Astrocyte (in vitro differentiated cells and primary cell): ENCODE results near the gene KLC3. TPM values are rescaled to one million over a fixed set of nuclear protein-coding genes. Genes with fewer than 3 reads are reported as not detected.

ENCODE experiments used
- DNase-seq: peaks from one replicate; pipeline ENCODE4 v3.0.0-alpha.2; 2010; ENCODE audit warnings: low read depth
- FAIRE-seq: peaks from 2 replicates; lab custom pipeline; 2011; peaks lifted over from hg19 to GRCh38; lab: Jason Lieb, UNC
- H2AFZ ChIP-seq: 2 replicates; pipeline ENCODE4 v1.6.0; 2012; ENCODE audit warnings: low read depth, low read length, inconsistent platforms
- H3K27ac ChIP-seq: 2 replicates; pipeline ENCODE4 v1.5.1; 2011; ENCODE audit warnings: low read depth, low read length, inconsistent platforms
- H3K27me3 ChIP-seq: 2 replicates; pipeline ENCODE4 v1.6.0; 2011; ENCODE audit warnings: low read length, inconsistent platforms; ENCODE audit not compliant: insufficient read depth
- H3K36me3 ChIP-seq: 2 replicates; pipeline ENCODE4 v1.5.1; 2011; ENCODE audit warnings: low read length, inconsistent platforms; ENCODE audit not compliant: insufficient read depth
- H3K4me1 ChIP-seq: 2 replicates; pipeline ENCODE4 v1.5.1; 2011; ENCODE audit warnings: low read length, inconsistent platforms; ENCODE audit not compliant: insufficient read depth
- H3K4me2 ChIP-seq: 2 replicates; pipeline ENCODE4 v1.6.0; 2012; ENCODE audit warnings: low read length, inconsistent platforms
- H3K4me3 ChIP-seq: 2 replicates; pipeline ENCODE4 v1.5.1; 2011; ENCODE audit warnings: low read depth, mild to moderate bottlenecking, low read length, inconsistent platforms; ENCODE audit not compliant: insufficient read depth
- H3K79me2 ChIP-seq: 2 replicates; pipeline ENCODE4 v1.6.0; 2012; ENCODE audit warnings: mild to moderate bottlenecking, low read length, inconsistent platforms; ENCODE audit not compliant: insufficient read depth
- H3K9ac ChIP-seq: 2 replicates; pipeline ENCODE4 v1.6.0; 2012; ENCODE audit warnings: mild to moderate bottlenecking, low read length, inconsistent platforms
- H3K9me3 ChIP-seq: 2 replicates; pipeline ENCODE4 v1.5.1; 2012; ENCODE audit warnings: low read depth, mild to moderate bottlenecking, low read length, inconsistent platforms; ENCODE audit not compliant: insufficient read depth
- H4K20me1 ChIP-seq: 2 replicates; pipeline ENCODE4 v1.6.0; 2012; ENCODE audit warnings: low read length, inconsistent platforms; ENCODE audit not compliant: insufficient read depth
- H3K27ac Mint-ChIP-seq: one replicate; pipeline ENCODE4 v1.8.0; 2021; ENCODE audit warnings: mild to moderate bottlenecking, mixed read lengths; ENCODE audit not compliant: unreplicated experiment
- H3K27me3 Mint-ChIP-seq: one replicate; pipeline ENCODE4 v1.8.0; 2021; ENCODE audit warnings: low read depth, mixed read lengths; ENCODE audit not compliant: unreplicated experiment
- H3K36me3 Mint-ChIP-seq: one replicate; pipeline ENCODE4 v1.8.0; 2021; ENCODE audit warnings: low read depth, mixed read lengths; ENCODE audit not compliant: unreplicated experiment
- H3K4me1 Mint-ChIP-seq: one replicate; pipeline ENCODE4 v1.8.0; 2021; ENCODE audit warnings: low read depth, mixed read lengths; ENCODE audit not compliant: unreplicated experiment
- H3K4me3 Mint-ChIP-seq: one replicate; pipeline ENCODE4 v1.8.0; 2021; ENCODE audit warnings: mild to moderate bottlenecking, moderate library complexity, mixed read lengths; ENCODE audit not compliant: unreplicated experiment
- H3K9me3 Mint-ChIP-seq: one replicate; pipeline ENCODE4 v1.8.0; 2021; ENCODE audit warnings: mild to moderate bottlenecking, mixed read lengths; ENCODE audit not compliant: unreplicated experiment
- EZH2 ChIP-seq: IDR thresholded peaks from 2 replicates; pipeline ENCODE4 v1.6.1; 2012; ENCODE audit warnings: mild to moderate bottlenecking, low read length, inconsistent platforms; ENCODE audit not compliant: insufficient read depth
- total RNA-seq: library from RNA; stranded (reverse); gene quantifications from 2 replicates; pipeline ENCODE4 v1.2.1, GENCODE V29; 2021
- TF ChIP-seq, protein P1 (sequence below): IDR thresholded peaks from 2 replicates; pipeline ENCODE4 v1.5.1; 2011; ENCODE audit warnings: low read depth, mild to moderate bottlenecking, inconsistent platforms, low read length, moderate library complexity; ENCODE audit not compliant: insufficient read depth

KLC3 gene
- total RNA-seq, 1 donor from 2014 or later = 1.2 TPM

- no peaks in the 10 kb centered on the region for H4K20me1 ChIP-seq
- Mint-ChIP-seq H3K4me1 (peaks cover 2% of the 10 kb centered on the region), H3K27ac (no peak overlapping the region), H3K36me3 (no peaks in the 10 kb centered on the region), H3K9me3 (no peaks in the 10 kb centered on the region), H3K4me3 (no peak overlapping the region), H3K27me3 (peaks cover 23% of the 10 kb centered on the region)
- no peak overlapping the region for H2AFZ ChIP-seq
- FAIRE-seq (no peak), DNase-seq (no peak)
- H3K4me3 ChIP-seq = no peak overlapping the region
- H3K27ac ChIP-seq = no peak overlapping the region
- peaks cover 7% of the 10 kb centered on the region for H3K27me3 ChIP-seq
- no peaks in the 10 kb centered on the region for H3K36me3 ChIP-seq
- no peak overlapping the region for H3K4me2 ChIP-seq
- peaks cover 7% of the 10 kb centered on the region for H3K4me1 ChIP-seq
- H3K9ac ChIP-seq = no peak overlapping the region
- no peaks in the 10 kb centered on the region for H3K79me2 ChIP-seq
- H3K9me3 ChIP-seq = no peaks in the 10 kb centered on the region
- TF ChIP-seq, protein P1, sequence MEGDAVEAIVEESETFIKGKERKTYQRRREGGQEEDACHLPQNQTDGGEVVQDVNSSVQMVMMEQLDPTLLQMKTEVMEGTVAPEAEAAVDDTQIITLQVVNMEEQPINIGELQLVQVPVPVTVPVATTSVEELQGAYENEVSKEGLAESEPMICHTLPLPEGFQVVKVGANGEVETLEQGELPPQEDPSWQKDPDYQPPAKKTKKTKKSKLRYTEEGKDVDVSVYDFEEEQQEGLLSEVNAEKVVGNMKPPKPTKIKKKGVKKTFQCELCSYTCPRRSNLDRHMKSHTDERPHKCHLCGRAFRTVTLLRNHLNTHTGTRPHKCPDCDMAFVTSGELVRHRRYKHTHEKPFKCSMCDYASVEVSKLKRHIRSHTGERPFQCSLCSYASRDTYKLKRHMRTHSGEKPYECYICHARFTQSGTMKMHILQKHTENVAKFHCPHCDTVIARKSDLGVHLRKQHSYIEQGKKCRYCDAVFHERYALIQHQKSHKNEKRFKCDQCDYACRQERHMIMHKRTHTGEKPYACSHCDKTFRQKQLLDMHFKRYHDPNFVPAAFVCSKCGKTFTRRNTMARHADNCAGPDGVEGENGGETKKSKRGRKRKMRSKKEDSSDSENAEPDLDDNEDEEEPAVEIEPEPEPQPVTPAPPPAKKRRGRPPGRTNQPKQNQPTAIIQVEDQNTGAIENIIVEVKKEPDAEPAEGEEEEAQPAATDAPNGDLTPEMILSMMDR = no peak
- TF ChIP-seq EZH2 = no peak
These were observed 18.2 kb upstream of the KLC3 start for GRCh38 chr19:45322311-45322710.

GRCh38 chr19:45322744-45323281, 17.7 kb upstream of the KLC3 start, which contains the start of gene CKM:
TSS of gene CKM (minus strand) at chr19:45322875. CDS start at chr19:45319713, 3,162 bp downstream.
- DNase-seq (no peak), FAIRE-seq (no peak)
- Histone ChIP-seq H3K79me2 (no peaks in the 10 kb centered on the region), H3K9me3 (no peaks in the 10 kb centered on the region), H3K9ac (peak within 1 kb of the TSS; percentile 57), H3K4me1 (peaks cover 7% of the 10 kb centered on the region), H4K20me1 (no peaks in the 10 kb centered on the region), H3K4me2 (peak within 1 kb of the TSS; percentile 78), H3K4me3 (no peak within 1 kb of the TSS), H3K36me3 (no peaks in the 10 kb centered on the region), H2AFZ (peak within 1 kb of the TSS; percentile 67), H3K27me3 (peaks cover 7% of the 10 kb centered on the region), H3K27ac (no peak within 1 kb of the TSS)
- no peak within 1 kb of the TSS for H3K4me3 Mint-ChIP-seq
- TF ChIP-seq, protein P1 = no peak
- no peak for TF ChIP-seq EZH2
- H3K27ac Mint-ChIP-seq = no peak within 1 kb of the TSS
- peaks cover 2% of the 10 kb centered on the region for H3K4me1 Mint-ChIP-seq
- no peaks in the 10 kb centered on the region for H3K9me3 Mint-ChIP-seq
- no peaks in the 10 kb centered on the region for H3K36me3 Mint-ChIP-seq
- H3K27me3 Mint-ChIP-seq = peaks cover 19% of the 10 kb centered on the region

GRCh38 chr19:45323671-45324081, 16.9 kb upstream of the KLC3 start:
- TF ChIP-seq, protein P1 = no peak
- TF ChIP-seq EZH2 = no peak
- FAIRE-seq (no peak), DNase-seq (no peak)
- no peaks in the 10 kb centered on the region for H3K36me3 Mint-ChIP-seq
- H3K4me2 ChIP-seq = peak overlapping the region; percentile 78
- H3K27ac Mint-ChIP-seq = no peak overlapping the region
- H3K9me3 Mint-ChIP-seq = no peaks in the 10 kb centered on the region
- H2AFZ ChIP-seq = peak overlapping the region; percentile 67
- no peak overlapping the region for H3K4me3 Mint-ChIP-seq
- no peak overlapping the region for H3K4me3 ChIP-seq
- no peaks in the 10 kb centered on the region for H3K36me3 ChIP-seq
- H3K4me1 ChIP-seq = peaks cover 7% of the 10 kb centered on the region
- H3K27ac ChIP-seq = no peak overlapping the region
- peaks cover 2% of the 10 kb centered on the region for H3K4me1 Mint-ChIP-seq
- H3K27me3 Mint-ChIP-seq = peaks cover 15% of the 10 kb centered on the region
- H3K27me3 ChIP-seq = peaks cover 7% of the 10 kb centered on the region
- no peaks in the 10 kb centered on the region for H3K9me3 ChIP-seq
- H3K9ac ChIP-seq = peak overlapping the region; percentile 57
- H4K20me1 ChIP-seq = no peaks in the 10 kb centered on the region
- no peaks in the 10 kb centered on the region for H3K79me2 ChIP-seq
